Natural killer cell treated with Interleukin-12 subunit alpha and Interleukin-12 subunit beta and Interleukin-15 and Interleukin-18, amount 100 ng/mL, for 72 hours (primary cell): Measurements from ENCODE around the gene JAG2. TPM values are rescaled to one million over a fixed set of nuclear protein-coding genes. Genes with fewer than 3 reads are reported as not detected.

Experiments
- ATAC-seq, 2 donors: fragments of 150-1000 bp; cut with Tn5 transposase in 1 of 2; sonication (Bioruptor Pico), chemical (Tn5 transposase) in 1 of 2; 2 replicates each; pipeline ENCODE4 v1.10.0; 2021
- DNase-seq: peaks from one replicate; pipeline ENCODE4 v3.0.0; 2022; ENCODE audit warnings: low spot score
- H3K27ac Mint-ChIP-seq, 2 donors: 1 replicate in 1 of 2; 2 replicates in 1 of 2; pipeline ENCODE4 v1.8.0; 2022; ENCODE audit warnings: mixed read lengths in 2 of 2, mild to moderate bottlenecking in 1 of 2, moderate library complexity in 1 of 2
- H3K27me3 Mint-ChIP-seq, 2 donors: 1 replicate in 1 of 2; 2 replicates in 1 of 2; pipeline ENCODE4 v1.8.0; 2022; ENCODE audit warnings: mixed read lengths in 2 of 2
- H3K36me3 Mint-ChIP-seq: one replicate; pipeline ENCODE4 v1.8.0; 2022; ENCODE audit warnings: mixed read lengths
- H3K4me1 Mint-ChIP-seq, 2 donors: 1 replicate in 1 of 2; 2 replicates in 1 of 2; pipeline ENCODE4 v1.8.0; 2022; ENCODE audit warnings: low read depth in 2 of 2, mixed read lengths in 2 of 2, mild to moderate bottlenecking in 1 of 2
- H3K4me3 Mint-ChIP-seq: one replicate; pipeline ENCODE4 v1.8.0; 2022; ENCODE audit warnings: mixed read lengths
- H3K9me3 Mint-ChIP-seq: 2 replicates; pipeline ENCODE4 v1.8.0; 2022; ENCODE audit warnings: mixed read lengths
- total RNA-seq, 2 donors: library from RNA; stranded (reverse); gene quantifications; one replicate each; pipeline ENCODE4 v1.2.3, GENCODE V29; 2022

The JAG2 gene
- total RNA-seq = 1 to 10 TPM; 5.9 to 7.1 TPM

DNA sequence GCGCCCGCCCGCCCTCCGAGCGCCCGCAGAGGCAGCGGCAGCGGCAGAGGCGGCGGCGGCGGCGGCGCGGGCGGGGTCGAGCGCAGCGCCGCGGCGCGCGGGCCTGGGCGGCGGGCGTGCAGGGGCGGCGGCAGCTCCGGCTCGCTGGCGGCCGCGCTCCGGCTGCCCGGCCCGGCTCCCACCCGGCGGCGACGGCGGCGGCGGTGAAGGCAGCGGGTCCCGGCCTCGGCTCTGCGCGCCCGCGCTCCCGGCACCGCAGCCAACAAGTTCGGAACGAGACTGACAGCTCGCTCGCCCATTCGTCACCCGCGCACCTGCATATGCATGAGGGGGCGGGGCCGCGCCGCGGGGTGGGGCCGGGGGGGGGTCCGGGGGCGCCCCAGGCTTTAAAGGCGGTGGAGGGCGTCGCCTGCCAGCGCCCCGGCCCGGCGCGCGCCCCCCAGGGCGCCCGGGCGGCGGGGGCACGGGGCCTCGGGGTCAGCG is at the start of gene JAG2:
Gene JAG2 (minus strand): TSS at position 281 of the 483 bp plus-strand sequence. CDS start 356 bp downstream, outside the sequence.
- Mint-ChIP-seq H3K27me3 (peaks cover 0 to 2% of the 10 kb centered on the region in 2 donors), H3K4me1 (peaks cover 7 to 11% of the 10 kb centered on the region in 2 donors), H3K4me3 (peak within 1 kb of the TSS; percentile 60), H3K36me3 (no peaks in the 10 kb centered on the region), H3K27ac (no peak within 1 kb of the TSS), H3K9me3 (no peaks in the 10 kb centered on the region)
- no peak for DNase-seq
- peak; percentile 65 to 79 for ATAC-seq

DNA sequence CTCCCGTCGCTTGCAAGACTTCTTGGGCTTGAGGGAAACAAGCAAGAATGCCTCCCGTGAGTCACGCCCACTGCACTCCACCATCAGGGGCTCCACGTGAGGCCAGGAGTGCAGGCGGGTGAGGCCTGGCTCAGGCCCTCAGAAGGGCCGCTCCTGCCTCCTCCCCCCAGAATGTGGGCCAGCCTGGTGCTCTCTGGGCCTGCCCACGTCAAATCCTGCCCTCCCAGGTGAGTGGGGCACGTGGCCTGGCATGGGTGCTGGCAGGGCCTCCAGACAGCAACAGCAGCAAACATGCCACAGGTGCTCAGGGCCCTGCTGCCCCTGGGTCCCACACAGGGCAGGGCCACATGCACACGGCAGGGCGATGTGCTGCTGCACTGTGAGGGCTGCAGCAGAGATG is 49.2 kb upstream of the JAG2 start:
- ATAC-seq (no peak), DNase-seq (no peak)
- Mint-ChIP-seq H3K27me3 (no peaks in the 10 kb centered on the region), H3K9me3 (no peaks in the 10 kb centered on the region), H3K36me3 (no peaks in the 10 kb centered on the region), H3K27ac (no peak overlapping the region), H3K4me1 (peaks cover 12 to 13% of the 10 kb centered on the region in 2 donors), H3K4me3 (no peak overlapping the region)

DNA sequence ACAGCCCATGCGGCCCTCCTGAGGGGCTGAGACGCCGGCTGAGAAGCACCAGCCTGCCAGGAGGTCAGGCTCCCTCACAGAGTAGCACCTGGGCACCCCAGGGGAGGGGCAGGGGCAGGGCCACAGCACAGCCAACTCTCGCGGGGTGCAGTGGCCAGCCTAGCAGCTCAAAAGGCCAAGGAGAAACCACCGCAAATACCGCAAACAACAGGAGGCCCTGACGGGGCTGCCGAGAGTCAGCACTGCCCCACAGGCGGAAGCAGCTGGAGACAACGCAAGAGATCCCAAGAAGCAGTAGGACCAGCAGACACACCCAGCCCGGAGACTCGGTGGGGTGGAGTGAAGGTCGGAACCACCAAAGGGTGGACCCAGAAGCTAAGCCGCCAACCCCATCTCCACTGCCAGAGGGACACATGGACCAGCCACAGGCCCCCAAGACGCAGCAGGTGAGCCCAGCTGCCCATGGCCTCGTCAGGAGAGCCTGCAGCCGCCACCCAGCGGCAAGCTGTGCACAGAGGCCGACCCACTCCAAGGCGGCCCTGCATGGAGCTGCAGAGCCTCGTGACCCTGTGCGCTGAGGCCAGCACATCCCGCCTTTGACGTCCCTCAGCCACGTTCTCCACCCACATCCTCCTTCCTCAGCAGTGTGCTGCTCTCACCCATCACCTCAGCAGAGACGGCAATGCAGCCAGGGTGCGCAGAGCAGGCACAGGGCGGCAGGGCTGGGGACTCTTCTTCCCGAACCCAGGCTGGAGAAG is 48.1 kb upstream of the JAG2 start:
- H3K27ac Mint-ChIP-seq = no peak overlapping the region

DNA sequence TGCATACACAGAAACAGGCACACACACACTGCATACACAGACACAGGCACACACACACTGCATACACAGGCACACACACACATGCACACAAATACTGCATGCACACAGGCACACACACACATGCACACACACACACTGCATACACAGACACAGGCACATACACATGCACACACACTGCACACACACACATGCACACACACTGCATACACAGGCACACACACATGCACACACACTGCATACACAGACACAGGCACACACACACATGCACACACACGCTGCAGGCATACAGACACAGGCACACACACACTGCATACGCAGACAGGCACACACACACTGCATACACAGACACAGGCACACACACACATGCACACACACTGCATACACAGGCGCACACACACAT is 47.0 kb upstream of the JAG2 start:
- H3K9me3 Mint-ChIP-seq = no peaks in the 10 kb centered on the region
- no peaks in the 10 kb centered on the region for H3K27me3 Mint-ChIP-seq
- no peaks in the 10 kb centered on the region for H3K36me3 Mint-ChIP-seq
- H3K4me1 Mint-ChIP-seq = peaks cover 9 to 12% of the 10 kb centered on the region in 2 donors
- H3K4me3 Mint-ChIP-seq = no peak overlapping the region
- DNase-seq (no peak), ATAC-seq (no peak)
- no peak overlapping the region for H3K27ac Mint-ChIP-seq

More for the DNA sequence above, 48.1 kb upstream of the JAG2 start:
- ATAC-seq (no peak), DNase-seq (no peak)
- H3K4me1 Mint-ChIP-seq = peaks cover 9 to 12% of the 10 kb centered on the region in 2 donors
- H3K4me3 Mint-ChIP-seq = no peak overlapping the region
- no peaks in the 10 kb centered on the region for H3K36me3 Mint-ChIP-seq
- no peaks in the 10 kb centered on the region for H3K9me3 Mint-ChIP-seq
- H3K27me3 Mint-ChIP-seq = no peaks in the 10 kb centered on the region

DNA sequence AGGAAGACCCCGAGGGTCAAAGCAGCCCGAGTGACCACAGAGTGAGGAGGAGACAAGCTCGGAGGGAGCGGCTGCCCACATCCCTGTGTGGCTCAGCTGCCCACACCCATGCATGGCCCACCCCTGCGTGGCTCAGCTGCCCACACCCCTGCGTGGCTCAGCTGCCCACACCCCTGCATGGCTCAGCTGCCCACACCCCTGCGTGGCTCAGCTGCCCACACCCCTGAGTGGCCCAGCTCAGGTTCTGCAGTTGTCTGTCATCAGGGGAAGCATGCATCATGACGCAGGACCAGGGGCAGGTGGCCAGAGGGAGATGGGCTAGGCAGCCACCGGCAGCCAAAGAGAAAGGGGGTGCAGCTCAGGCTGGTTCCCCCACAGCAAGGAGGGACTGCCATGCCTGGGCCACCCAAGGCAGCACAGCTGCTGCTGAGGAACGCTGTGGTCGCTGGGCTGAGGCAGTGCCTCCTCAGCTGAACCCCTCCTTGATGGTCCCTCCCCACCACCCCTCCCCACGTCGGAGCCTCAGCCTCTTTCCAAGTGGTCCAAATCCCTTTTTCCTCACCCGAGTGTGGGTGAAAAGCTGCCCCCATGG is 45.8 kb upstream of the JAG2 start:
- Mint-ChIP-seq H3K27ac (no peak overlapping the region), H3K4me1 (peaks cover 9 to 12% of the 10 kb centered on the region in 2 donors), H3K4me3 (no peak overlapping the region), H3K9me3 (no peaks in the 10 kb centered on the region), H3K27me3 (no peaks in the 10 kb centered on the region), H3K36me3 (no peaks in the 10 kb centered on the region)
- ATAC-seq (no peak), DNase-seq (no peak)

DNA sequence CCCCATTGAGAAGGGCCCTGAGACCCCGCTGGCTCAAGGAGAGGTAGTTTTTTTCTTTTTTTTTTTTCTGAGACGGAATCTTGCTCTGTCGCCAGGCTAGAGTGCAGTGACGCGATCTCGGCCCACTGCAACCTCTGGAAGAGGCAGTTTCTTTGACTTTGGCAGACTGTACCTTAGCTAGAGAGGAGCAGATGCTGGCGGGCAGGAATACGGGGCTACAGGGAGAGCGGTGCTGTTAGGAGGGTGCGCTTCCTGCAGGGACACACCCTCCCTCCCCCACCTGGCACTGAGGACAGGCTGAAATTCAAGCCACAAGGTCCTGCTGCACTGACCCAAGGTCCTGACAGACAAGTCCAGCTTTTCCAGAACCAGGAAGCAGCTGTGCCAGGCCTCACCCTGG is 44.8 kb upstream of the JAG2 start:
- Mint-ChIP-seq H3K4me3 (no peak overlapping the region), H3K9me3 (no peaks in the 10 kb centered on the region), H3K36me3 (no peaks in the 10 kb centered on the region), H3K4me1 (peaks cover 9 to 12% of the 10 kb centered on the region in 2 donors), H3K27me3 (no peaks in the 10 kb centered on the region), H3K27ac (no peak overlapping the region)
- no peak for ATAC-seq
- no peak for DNase-seq

DNA sequence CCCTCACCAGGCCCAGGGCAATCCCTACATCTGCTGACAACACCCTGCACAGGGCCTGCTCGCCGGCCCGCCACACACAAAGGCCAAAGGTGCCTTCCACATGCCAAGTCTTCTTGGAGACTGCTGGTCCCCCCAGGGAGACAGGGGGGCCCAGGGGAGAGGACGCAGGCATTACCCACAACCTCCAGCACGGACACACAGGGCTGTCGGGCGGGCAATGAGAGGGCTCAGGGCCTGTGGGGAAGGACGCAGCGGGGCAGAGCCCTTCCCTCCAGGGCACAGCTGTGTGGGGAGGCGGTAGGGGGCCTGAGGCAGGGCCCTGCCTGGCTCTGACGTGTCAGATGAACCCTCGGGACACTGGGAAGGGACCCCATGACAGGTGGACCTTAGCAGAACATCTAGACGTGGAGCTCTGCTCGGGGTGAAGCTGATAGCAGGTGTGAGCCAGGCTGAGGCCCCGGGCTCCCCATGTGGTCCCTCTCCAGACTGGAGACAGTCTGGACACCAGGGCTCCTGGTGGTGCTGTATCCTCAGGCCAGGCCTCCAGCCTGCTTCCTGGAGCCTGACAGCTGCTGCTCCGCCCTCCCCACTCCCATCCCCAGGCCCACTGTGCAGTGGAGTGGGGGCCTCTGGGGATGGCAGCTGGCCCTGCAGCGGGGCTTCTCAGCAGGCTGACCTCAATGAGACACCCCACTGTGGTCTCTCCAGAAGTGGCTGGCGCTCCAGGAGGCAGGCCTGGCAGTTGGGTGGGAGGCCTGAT is 44.1 kb upstream of the JAG2 start:
- ATAC-seq (no peak), DNase-seq (no peak)
- no peak overlapping the region for H3K27ac Mint-ChIP-seq
- H3K9me3 Mint-ChIP-seq = no peaks in the 10 kb centered on the region
- no peak overlapping the region for H3K4me3 Mint-ChIP-seq
- no peaks in the 10 kb centered on the region for H3K36me3 Mint-ChIP-seq
- no peaks in the 10 kb centered on the region for H3K27me3 Mint-ChIP-seq
- peaks cover 9 to 12% of the 10 kb centered on the region in 2 donors for H3K4me1 Mint-ChIP-seq

DNA sequence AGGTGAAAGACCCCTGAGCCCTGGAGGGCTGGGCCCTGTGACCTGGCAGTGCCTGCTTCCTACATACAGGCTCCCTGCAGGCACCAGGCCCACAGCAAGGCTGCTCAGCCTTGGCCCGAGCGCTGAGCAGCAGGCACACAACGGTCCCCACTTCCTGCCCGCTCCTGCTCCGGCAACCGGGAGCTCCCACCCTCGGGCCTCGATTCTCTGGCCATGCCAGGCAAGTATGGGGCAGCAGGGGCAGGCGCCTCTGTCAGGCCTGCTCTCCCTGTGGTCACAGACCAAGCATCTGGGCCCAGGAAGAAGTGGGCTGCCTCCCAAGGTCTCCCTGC is 43.1 kb upstream of the JAG2 start:
- Mint-ChIP-seq H3K4me3 (no peak overlapping the region), H3K9me3 (no peaks in the 10 kb centered on the region), H3K4me1 (peaks cover 9 to 12% of the 10 kb centered on the region in 2 donors), H3K27ac (no peak overlapping the region), H3K36me3 (no peaks in the 10 kb centered on the region), H3K27me3 (no peaks in the 10 kb centered on the region)
- ATAC-seq = no peak
- DNase-seq = no peak

DNA sequence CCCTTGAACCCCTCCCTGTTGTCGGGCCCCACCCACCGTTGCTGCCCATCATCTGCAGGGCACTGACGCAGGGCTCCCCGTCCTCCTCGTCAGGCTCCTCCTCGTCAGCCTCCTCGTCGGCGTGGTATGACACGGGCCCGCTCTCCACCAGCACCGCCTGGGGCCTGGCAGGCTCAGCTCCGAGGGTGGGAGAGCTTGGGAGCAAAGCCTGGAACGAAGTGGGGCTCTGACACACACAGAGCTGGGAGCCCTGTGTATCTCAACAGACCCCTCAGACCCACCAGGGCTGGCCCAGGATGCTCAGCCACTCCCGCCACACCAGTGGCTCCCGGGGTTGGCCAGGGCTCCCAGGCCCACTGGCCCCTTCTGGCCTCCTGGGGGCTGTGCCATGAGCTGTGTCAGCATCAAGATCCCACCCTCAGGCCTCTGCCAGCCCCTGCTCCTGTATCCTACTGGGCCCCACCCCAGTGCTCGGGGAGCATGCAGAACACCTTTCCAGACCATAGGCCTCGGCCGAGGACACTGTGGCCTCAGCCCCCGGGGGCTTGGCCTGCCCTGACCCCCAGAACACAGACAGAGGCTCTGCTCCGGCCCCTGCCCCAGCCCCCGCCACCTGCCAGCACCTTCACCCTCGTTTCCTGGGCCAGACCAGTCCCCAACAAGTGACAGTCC is 42.6 kb upstream of the JAG2 start:
- Mint-ChIP-seq H3K27me3 (no peaks in the 10 kb centered on the region), H3K36me3 (no peaks in the 10 kb centered on the region), H3K9me3 (no peaks in the 10 kb centered on the region), H3K4me3 (no peak overlapping the region), H3K4me1 (peaks cover 9 to 12% of the 10 kb centered on the region in 2 donors), H3K27ac (no peak overlapping the region)
- ATAC-seq (no peak), DNase-seq (no peak)

DNA sequence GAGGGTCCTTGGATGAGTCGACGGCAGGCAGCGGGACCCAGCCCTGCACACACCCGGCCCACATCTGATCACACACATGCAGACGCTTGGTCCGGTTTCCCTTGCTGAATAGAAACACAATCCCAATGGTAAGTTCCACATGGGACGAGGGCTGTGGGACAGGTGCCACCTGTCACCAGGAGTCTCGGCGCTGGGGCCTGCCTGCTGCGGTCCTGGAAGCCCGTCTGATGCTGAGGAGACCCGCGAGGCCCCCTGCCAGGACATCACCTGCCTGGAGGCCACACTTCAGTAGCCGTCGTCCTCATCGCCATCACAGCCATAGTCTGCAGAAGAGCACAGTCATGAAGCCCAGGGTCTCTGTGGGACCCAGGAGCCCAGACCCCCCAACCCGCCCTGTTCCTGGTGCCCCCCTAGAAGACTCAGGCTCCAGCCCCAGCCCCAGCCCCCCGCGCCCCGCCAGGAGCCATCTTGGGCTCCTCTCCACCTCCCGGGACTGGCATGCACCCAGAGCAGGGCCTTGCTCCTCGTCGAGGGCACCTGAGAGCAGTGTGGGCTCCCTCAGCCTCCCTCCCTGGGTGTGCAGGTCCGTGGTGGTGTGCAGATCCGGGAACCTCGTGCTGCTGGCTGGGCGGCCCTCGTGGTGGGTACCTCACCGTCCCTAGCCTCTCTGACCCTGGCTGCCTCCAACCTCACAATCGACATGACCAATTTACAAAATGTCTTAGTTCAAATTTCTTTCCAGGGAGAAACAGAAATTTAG is 41.9 kb upstream of the JAG2 start:
- no peaks in the 10 kb centered on the region for H3K36me3 Mint-ChIP-seq
- no peaks in the 10 kb centered on the region for H3K9me3 Mint-ChIP-seq
- DNase-seq (no peak), ATAC-seq (no peak)
- H3K27ac Mint-ChIP-seq = no peak overlapping the region
- no peak overlapping the region for H3K4me3 Mint-ChIP-seq
- peaks cover 4 to 6% of the 10 kb centered on the region in 2 donors for H3K4me1 Mint-ChIP-seq
- H3K27me3 Mint-ChIP-seq = no peaks in the 10 kb centered on the region

DNA sequence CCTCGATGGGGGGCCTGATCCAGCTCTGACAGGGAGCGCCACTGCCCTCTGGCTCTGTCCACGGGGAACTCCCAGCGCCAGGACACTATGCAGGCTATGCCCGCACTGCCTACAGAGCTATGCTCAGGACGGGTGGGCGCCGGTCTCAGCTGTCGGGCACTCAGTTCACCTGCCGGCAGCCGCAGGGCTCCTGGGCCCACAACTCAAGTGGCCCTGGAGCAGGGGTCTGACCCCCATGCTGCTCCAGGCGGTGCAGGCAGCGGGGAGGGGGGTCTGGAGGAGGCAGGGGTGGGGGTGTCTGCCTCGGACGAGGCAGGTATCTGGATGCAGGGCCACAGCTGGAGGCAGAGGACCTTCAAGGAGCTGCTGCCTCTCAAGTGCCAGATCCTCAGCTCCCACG is 41.1 kb upstream of the JAG2 start:
- ATAC-seq (no peak), DNase-seq (no peak)
- Mint-ChIP-seq H3K27me3 (no peaks in the 10 kb centered on the region), H3K36me3 (no peaks in the 10 kb centered on the region), H3K9me3 (no peaks in the 10 kb centered on the region), H3K4me1 (no peaks in the 10 kb centered on the region), H3K27ac (no peak overlapping the region), H3K4me3 (no peak overlapping the region)

DNA sequence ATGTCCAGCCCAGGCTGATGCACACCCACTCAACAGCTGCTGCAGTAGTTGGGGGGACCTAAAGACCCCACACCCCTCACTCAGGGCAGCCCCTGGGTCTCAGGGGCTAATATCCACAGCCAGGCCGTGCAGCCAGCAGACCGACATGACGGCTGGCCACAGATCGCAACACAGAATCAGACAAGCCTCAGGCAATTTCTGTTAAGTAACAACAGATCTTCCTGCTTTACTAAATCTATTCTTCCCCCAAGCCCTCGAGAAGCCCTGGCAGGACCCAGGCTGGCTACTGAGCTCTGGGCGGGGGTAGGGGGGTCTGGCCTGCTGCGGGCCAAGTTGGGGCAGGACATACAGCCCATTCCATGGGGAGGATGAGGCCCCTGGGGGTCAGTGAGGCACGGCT is 40.5 kb upstream of the JAG2 start:
- no peak overlapping the region for H3K27ac Mint-ChIP-seq
- no peak overlapping the region for H3K4me3 Mint-ChIP-seq
- DNase-seq (no peak), ATAC-seq (no peak)
- H3K27me3 Mint-ChIP-seq = no peaks in the 10 kb centered on the region
- no peaks in the 10 kb centered on the region for H3K36me3 Mint-ChIP-seq
- no peaks in the 10 kb centered on the region for H3K4me1 Mint-ChIP-seq
- H3K9me3 Mint-ChIP-seq = no peaks in the 10 kb centered on the region

DNA sequence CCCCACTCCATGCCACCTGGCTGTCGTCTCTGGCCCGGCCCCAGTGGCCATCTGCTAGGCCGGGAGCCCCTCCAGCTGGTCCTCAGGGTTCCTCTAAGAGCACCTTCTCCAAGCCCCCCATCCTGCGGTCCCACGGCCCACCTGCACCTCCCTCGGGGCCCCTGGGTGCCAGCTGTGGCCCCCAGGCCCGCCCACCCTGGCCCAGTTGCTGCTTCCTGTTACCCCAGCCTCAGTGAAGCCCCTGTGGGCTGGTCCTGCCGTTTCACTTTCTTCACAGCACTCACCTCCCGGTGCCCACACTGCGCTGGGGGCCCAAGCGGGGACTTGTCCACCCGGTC is 40.1 kb upstream of the JAG2 start:
- DNase-seq (no peak), ATAC-seq (no peak)
- no peaks in the 10 kb centered on the region for H3K9me3 Mint-ChIP-seq
- H3K4me3 Mint-ChIP-seq = no peak overlapping the region
- H3K27me3 Mint-ChIP-seq = no peaks in the 10 kb centered on the region
- H3K36me3 Mint-ChIP-seq = no peaks in the 10 kb centered on the region
- no peak overlapping the region for H3K27ac Mint-ChIP-seq
- H3K4me1 Mint-ChIP-seq = no peaks in the 10 kb centered on the region
